Measurements from ENCODE around the gene ZNF778. TPM values are rescaled to one million over a fixed set of nuclear protein-coding genes. Genes with fewer than 3 reads are reported as not detected.

ZNF778 gene
- total and polyA plus RNA-seq, 2 of the 13 experiments (the other 11 are each of a cell fraction or from before 2014, with no cell fraction given), result 3.8 to 7.2 TPM

DNA sequence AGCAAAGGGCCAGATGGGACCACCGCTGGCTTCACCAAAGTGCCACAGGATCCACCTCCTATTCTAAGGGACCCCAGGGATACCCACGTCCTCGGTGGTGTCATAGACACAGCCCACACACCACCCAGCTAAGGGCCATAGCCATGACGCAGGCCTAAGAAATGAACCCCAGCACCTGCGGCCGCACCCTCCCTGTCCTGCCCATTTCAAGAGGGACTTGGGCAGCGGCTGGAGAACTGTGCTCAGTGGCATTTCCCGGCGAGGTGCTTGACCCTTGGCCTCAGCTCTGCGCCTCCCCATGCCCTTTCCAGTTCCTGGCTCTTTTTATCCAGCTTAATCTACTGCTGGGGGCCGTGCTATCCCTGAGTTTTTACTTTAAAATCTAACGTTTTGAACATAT lies 27.3 kb downstream of the ZNF778 start:
- Histone ChIP-seq H3K27me3 (ENCODE audit: control insufficient read depth in 1 of 2, insufficient read depth in 2 of 2, low read length in 2 of 2) (no peaks in the 10 kb centered on the region; a peak in 1 of 5 replicates), H3K4me3 (replicated peaks in 1 of 3; ENCODE audit: insufficient read depth in 1 of 3, low read depth in 2 of 3, low read length in 3 of 3) (no peak overlapping the region), H3K27ac (ENCODE audit: extremely low read length, insufficient read depth, low read length) (no peak overlapping the region), H4K20me1 (ENCODE audit: insufficient read depth, low read length) (no peaks in the 10 kb centered on the region), H3K9me3 (ENCODE audit: low read length) (no peaks in the 10 kb centered on the region), H2AFZ (ENCODE audit: low read length) (no peak overlapping the region), H3K4me1 (ENCODE audit: insufficient read depth, low read length) (peaks cover 57% of the 10 kb centered on the region), H3K79me2 (ENCODE audit: insufficient read depth, low read length) (peaks cover 8% of the 10 kb centered on the region), H3K4me2 (ENCODE audit: low read depth, low read length) (peak overlapping the region; percentile 64), H3K36me3 (replicated peaks in 1 of 2; ENCODE audit: control insufficient read depth in 1 of 2, insufficient read depth in 2 of 2, low read length in 2 of 2) (no peaks in the 10 kb centered on the region), H3K9ac (ENCODE audit: insufficient read depth, low read depth, low read length) (no peak overlapping the region)
- in situ Hi-C loops (cut with HindIII; ENCODE audit: extremely low pct_ligation_motif_present, low pct_unique_long_range_greater_than_20kb), result no loop called here
- no TSS peak for BruUV-seq (replicated peaks)
- DNase-seq (ENCODE audit: low spot score) (no peak), ATAC-seq (no peak), FAIRE-seq (no peak)
- TF ChIP-seq ZC3H13 (CRISPR knock-in tag; IDR thresholded peaks at IDR 0.05) (0 out of 2 replicates have a peak, but pooled peaks have one; percentile 7), FOXA3 (CRISPR knock-in tag; IDR thresholded peaks at IDR 0.05) (no peak), AGO2 (optimal IDR thresholded peaks at IDR 0.05; ENCODE audit: low read depth, low read length) (peak; percentile 82), SOX5 (CRISPR knock-in tag; IDR thresholded peaks at IDR 0.05; ENCODE audit: borderline replicate concordance) (no peak), HNRNPL (IDR thresholded peaks at IDR 0.05; ENCODE audit: low read depth, low read length) (0 out of 2 replicates have a peak, but pooled peaks have one; percentile 27)
- TF ChIP-seq, protein P1, sequence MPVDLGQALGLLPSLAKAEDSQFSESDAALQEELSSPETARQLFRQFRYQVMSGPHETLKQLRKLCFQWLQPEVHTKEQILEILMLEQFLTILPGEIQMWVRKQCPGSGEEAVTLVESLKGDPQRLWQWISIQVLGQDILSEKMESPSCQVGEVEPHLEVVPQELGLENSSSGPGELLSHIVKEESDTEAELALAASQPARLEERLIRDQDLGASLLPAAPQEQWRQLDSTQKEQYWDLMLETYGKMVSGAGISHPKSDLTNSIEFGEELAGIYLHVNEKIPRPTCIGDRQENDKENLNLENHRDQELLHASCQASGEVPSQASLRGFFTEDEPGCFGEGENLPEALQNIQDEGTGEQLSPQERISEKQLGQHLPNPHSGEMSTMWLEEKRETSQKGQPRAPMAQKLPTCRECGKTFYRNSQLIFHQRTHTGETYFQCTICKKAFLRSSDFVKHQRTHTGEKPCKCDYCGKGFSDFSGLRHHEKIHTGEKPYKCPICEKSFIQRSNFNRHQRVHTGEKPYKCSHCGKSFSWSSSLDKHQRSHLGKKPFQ (CRISPR knock-in tag; IDR thresholded peaks at IDR 0.05; ENCODE audit: insufficient replicate concordance), result peak; percentile 29
- WGBS (ENCODE audit: low lambda C conversion rate), result 62% methylated on average over 12 of the region's 12 CpGs
- ChIA-PET POLR2A (interaction anchor here (6.6 kb wide), 1 partner anchor 16 kb away, joined by 78 read pairs; no protein-coding TSS in a partner anchor), CTCF (ENCODE audit: low intra/inter-chr PET ratio, low total read pairs) (no interaction called here)
- intact Hi-C loops (cut with micrococcal nuclease; ENCODE audit: unreplicated experiment), result loop anchor here (5.0 kb wide), 1 partner anchor 263 kb away; the partner anchor contains the start of gene SPG7

All from HepG2 (cell line).